Measurements from ENCODE around the gene TMBIM6. TPM values are rescaled to one million over a fixed set of nuclear protein-coding genes. Genes with fewer than 3 reads are reported as not detected.

The TMBIM6 gene, protein sequence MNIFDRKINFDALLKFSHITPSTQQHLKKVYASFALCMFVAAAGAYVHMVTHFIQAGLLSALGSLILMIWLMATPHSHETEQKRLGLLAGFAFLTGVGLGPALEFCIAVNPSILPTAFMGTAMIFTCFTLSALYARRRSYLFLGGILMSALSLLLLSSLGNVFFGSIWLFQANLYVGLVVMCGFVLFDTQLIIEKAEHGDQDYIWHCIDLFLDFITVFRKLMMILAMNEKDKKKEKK
- total RNA-seq: 310 TPM

DNA sequence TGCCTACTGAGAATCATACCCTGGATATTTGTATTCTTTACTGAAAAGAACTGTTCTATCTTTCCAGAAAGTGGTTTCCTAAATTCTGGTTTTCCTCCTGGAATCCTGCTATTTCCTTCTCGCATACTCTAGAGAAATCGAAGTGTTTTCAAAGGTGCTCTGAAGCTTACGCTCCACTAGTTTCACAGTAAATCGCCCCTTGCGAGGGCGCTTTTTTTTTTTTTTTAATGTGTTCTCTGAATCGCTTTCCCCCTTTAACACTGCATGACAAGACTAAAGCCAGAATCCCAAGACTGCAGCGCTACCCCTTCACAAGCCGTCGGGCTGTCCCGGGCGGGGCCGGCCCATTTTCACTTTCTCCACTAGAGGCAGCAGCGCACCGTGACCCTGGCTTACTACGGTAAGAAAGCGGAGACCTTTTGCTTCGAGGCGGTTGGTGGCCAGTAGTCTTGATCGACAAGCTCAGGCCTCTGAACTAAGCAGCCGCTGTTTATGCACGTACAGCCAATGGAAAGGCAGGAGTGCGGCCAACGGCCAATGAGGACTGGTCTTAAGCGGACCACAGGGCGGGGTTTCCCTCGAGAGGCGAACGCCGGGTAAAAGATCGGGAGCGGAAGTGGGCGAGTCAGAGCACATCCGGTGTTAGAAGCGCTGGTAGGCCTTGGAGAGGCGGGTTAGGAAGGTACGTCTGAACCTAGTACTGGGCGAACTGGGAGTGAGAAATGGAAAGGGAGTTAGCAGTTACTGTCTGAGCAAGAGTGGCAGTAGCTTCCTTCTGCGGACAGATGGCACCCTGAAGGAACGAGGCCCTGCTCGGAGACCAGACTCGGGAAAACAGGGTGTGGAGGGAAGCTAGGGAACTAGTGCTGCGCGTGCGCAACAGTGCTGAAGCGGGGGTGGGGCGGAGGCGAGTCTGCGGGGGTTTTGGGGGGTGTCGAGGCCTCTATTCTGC, at the start of gene TMBIM6:
Gene TMBIM6, plus strand, starts transcription at position 628 of the 952 bp plus-strand sequence. CDS start 10,937 bp downstream, outside the sequence.

DNA sequence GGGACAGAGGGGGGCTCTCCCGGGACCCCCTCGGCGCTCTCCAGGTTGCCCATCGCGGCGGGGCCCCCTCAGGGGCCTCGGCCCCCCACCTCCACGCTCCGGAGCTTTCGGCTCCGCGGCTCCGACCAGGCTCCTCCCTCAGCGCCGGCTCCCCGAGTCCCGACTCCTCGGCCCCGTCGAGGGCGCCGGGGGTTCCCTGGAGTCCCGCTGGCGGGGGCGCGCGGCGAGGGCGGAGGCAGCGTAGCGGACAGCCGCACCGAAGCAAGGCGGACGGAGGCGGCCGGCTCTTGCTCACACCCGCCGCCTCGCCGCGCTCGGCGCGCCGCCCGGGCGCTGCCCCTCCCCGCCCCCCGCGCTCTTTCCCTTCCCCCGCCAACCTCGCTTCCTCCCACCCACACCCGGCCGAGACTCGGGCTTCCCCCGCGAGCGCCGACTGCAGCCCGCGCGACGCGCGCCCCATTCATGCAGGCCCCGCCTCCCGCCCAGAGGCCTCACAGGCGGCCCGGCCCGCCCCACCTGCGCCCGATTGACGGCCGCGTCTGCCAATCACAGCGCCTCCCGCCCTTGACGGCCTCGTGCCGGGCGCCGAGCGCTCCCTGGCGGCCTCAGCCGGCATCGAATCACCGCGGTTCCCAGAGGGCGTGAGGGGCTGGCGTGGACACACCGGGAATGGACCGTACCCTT, 34.1 kb upstream of the TMBIM6 start, which contains the start of gene FMNL3:
Gene FMNL3, minus strand, starts transcription at position 278 of the 684 bp plus-strand sequence. Its CDS starts 225 bp downstream, at position 53.

Other genes starting within 250 kb of the TMBIM6 start
- 0.93 TPM for gene KCNH3, start 202.5 kb upstream of the TMBIM6 start, total RNA-seq
- gene MCRS1, start 173.4 kb upstream of the TMBIM6 start, total RNA-seq: 53.1 TPM
- gene FAM186B, start 135.9 kb upstream of the TMBIM6 start, total RNA-seq: 0.44 TPM
- gene PRPF40B, start 118.0 kb upstream of the TMBIM6 start, total RNA-seq: 27.5 TPM
- gene FMNL3, start 34.2 kb upstream of the TMBIM6 start, total RNA-seq: 30.1 TPM
- 22.6 TPM for gene NCKAP5L, start 86.9 kb downstream of the TMBIM6 start, total RNA-seq
- 5.5 TPM for gene BCDIN3D, start 101.5 kb downstream of the TMBIM6 start, total RNA-seq
- 26.3 TPM for gene FAIM2, start 162.3 kb downstream of the TMBIM6 start, total RNA-seq
- not detected for gene AQP2, start 209.2 kb downstream of the TMBIM6 start, total RNA-seq
- gene AQP5, start 220.3 kb downstream of the TMBIM6 start, total RNA-seq: 82.5 TPM
- gene AQP6, start 231.4 kb downstream of the TMBIM6 start, total RNA-seq: 1.9 TPM

All from camera-type eye (tissue), 1 donor.